Mucosa of rectum (tissue), 2 donors: ENCODE data around the gene CTCF.

Experiments
- H3K27ac ChIP-seq, 2 donors: one replicate each; pipeline ENCODE4 v1.7.0; 2013; ENCODE audit warnings: inconsistent platforms in 2 of 2, low read depth in 2 of 2, low read length in 2 of 2
- H3K27me3 ChIP-seq, 2 donors: one replicate each; pipeline ENCODE4 v1.7.0; 2013; ENCODE audit warnings: low read length in 2 of 2; ENCODE audit not compliant: control insufficient read depth in 2 of 2, insufficient read depth in 2 of 2
- H3K36me3 ChIP-seq, 2 donors: one replicate each; pipeline ENCODE4 v1.7.0; 2013; ENCODE audit warnings: low read length in 2 of 2; ENCODE audit not compliant: control insufficient read depth in 2 of 2, insufficient read depth in 2 of 2
- H3K4me1 ChIP-seq, 2 donors: one replicate each; pipeline ENCODE4 v1.7.0; 2013; ENCODE audit warnings: low read length in 2 of 2, mild to moderate bottlenecking in 1 of 2; ENCODE audit not compliant: control insufficient read depth in 2 of 2, insufficient read depth in 2 of 2
- H3K4me3 ChIP-seq, 2 donors: one replicate each; pipeline ENCODE4 v1.7.0; 2013; ENCODE audit warnings: low read length in 2 of 2
- H3K9ac ChIP-seq, 2 donors: one replicate each; pipeline ENCODE4 v1.7.0; 2013; ENCODE audit warnings: low read length in 2 of 2, low read depth in 1 of 2, mild to moderate bottlenecking in 1 of 2
- H3K9me3 ChIP-seq, 2 donors: one replicate each; pipeline ENCODE4 v1.7.0; 2013; ENCODE audit warnings: low read length in 2 of 2; ENCODE audit not compliant: control insufficient read depth in 2 of 2
- donor health status: healthy.
- donor health status: Normal muscosa, but diverticular disease.

CTCF gene

DNA sequence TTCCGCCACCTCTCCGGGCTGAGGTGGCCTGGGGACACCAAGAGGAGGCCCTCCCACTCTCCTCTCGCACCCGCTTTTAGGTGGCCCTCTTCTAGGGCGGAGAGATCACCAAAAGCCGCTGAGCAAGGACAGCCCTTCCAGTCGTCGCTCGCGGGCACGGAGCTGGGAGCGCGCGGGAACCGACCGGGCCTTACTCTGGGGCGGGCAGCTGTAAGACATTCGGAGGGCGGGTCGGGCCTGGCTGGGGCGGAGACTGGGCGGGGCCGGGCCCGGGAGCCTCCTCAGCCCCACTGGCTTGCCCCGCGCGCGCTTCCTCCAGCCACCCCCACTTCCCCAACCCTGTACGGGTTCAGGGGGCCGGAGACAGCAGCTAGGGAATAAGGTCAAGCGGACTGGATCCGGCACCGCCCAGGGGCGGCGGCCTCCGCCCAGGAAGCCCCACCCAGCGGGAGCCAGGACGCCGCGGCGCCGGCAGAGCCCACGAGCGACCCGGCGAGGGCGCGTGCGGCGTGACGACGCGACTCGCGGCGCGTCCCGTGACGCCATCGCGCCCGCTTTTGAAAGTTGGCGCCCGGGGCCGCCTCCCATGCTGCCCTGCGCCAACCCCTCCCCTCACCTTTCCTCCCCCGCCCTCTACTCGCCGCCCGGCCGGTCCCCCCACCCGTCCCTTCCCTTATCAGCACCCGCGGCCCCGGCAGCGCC, 351 bp upstream of the CTCF start:
- Histone ChIP-seq H3K9ac (peak overlapping the region; percentile 82 to 83), H3K9me3 (no peaks in the 10 kb centered on the region), H3K27ac (peak overlapping the region; percentile 99 to 100), H3K27me3 (no peaks in the 10 kb centered on the region), H3K4me1 (peaks cover 16 to 22% of the 10 kb centered on the region in 2 donors), H3K36me3 (no peaks in the 10 kb centered on the region), H3K4me3 (peak overlapping the region; percentile 82 to 90)

DNA sequence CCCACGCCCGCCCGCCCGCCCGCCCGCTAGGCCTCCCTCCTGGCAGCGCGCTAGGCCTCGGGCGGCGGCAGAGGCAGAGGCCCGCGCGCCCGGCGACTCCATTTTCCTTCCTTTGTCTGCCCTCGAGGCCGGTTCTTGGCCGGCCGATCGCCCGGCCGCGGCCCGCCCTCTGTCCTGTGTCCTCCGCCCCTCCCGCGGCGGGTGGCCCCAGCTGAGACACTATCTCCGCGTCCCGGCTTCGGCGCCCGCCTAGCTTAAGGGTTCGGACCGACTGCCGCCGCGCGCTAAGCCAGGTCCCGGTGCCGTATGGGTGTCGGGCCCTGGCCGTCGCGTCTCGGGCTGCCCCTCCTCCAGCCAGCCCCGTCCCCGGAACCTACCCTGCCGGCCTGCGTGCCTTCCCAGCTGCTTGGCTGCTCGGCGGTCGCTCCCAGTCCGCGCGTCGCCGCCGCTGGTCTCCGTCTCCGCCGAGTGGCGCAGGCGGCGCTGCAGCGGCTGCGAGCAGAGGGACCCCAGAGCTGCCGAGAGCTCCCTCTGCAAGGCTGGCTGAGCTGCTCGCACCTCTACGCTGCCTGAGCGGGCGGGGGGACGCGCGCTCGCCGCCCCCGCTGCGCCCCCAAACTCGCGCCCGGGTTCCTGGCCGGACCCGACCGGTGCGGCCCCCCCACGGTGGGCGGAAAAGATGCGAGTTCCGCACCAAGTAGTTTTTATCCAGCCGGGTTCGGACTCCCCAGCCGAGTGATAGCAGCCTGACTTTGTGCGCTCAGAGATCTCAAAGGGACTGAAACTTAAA, 787 bp downstream of the CTCF start:
- H3K9ac ChIP-seq, result peak overlapping the region; percentile 89 to 97
- no peaks in the 10 kb centered on the region for H3K9me3 ChIP-seq
- H3K4me1 ChIP-seq, result peaks cover 16 to 22% of the 10 kb centered on the region in 2 donors
- no peaks in the 10 kb centered on the region for H3K36me3 ChIP-seq
- H3K4me3 ChIP-seq, result peak overlapping the region; percentile 90 to 92
- H3K27ac ChIP-seq, result peak overlapping the region; percentile 99 to 100
- H3K27me3 ChIP-seq, result no peaks in the 10 kb centered on the region

DNA sequence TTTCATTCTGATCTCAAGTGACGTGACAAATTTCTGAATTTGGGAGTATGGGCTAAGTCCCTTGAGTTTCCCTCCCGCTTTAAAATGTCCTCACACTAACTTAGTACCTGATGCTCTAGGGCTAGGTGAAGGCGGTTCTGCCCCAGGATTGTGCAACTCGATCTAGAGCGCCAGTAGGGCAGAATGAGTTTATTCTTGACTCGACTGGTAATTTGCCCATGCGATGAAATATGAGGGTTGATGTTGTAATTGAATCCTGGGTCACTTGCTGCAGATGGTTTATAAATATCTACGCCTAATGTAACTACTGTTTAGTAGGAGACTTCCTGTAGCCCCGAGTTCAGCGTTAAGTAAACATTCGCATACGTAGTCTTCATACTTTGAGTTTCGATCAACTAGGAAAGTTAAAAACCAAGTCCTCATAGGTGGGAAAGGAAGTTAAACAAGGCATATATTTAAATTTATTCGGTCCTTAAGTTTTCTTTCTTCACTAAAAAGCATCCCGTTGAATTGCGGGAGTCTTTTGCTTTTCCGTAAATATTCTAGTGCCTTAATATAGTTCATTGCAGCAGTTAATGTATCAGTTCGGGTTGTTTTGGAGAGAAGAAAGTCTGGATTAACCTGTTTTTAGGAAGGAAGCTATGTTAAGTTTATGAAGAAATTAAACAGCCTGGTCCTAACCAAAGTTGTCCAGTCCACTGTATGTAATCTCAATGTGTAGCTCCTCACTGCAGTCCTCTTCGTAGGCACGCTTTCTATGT, 1.6 kb downstream of the CTCF start:
- Histone ChIP-seq H3K27me3 (no peaks in the 10 kb centered on the region), H3K4me3 (peak overlapping the region; percentile 90 to 92), H3K9ac (peak overlapping the region; percentile 89 to 97), H3K36me3 (no peaks in the 10 kb centered on the region), H3K27ac (peak overlapping the region; percentile 99 to 100), H3K9me3 (no peaks in the 10 kb centered on the region), H3K4me1 (peaks cover 16 to 22% of the 10 kb centered on the region in 2 donors)

DNA sequence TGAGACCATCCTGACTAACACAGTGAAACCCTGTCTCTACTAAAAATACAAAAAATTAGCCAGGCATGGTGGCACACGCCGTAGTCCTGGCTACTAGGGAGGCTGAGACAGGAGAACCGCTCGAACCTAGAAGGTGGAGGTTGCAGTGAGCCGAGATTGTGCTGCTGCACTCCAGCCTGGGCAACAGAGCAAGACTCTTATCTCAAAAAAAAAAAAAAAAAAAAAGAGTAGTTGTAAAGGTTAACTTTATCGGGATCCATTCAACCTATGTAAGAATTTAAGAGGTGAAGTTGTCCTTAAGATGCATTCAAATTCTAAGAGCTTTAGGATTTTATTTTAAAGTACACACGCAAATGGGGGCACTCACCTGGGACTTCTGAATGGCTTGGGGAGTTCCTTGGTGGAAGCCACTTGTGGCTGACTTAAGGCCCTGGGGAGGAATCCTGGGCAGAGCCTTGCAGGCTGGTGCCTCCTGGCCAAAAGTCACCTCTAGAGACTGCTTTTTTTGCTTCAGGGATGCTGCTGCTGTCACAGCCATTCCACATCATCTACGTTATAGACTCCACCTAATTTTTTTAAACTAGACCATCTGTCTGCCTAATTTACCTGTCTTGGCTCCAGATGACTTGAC, 3.3 kb downstream of the CTCF start:
- Histone ChIP-seq H3K4me1 (peaks cover 16 to 22% of the 10 kb centered on the region in 2 donors), H3K36me3 (no peaks in the 10 kb centered on the region), H3K9ac (no peak overlapping the region), H3K9me3 (no peaks in the 10 kb centered on the region), H3K27me3 (no peaks in the 10 kb centered on the region), H3K27ac (no peak overlapping the region), H3K4me3 (no peak overlapping the region)

- Histone ChIP-seq H3K27ac (no peak overlapping the region), H3K4me1 (peaks cover 0 to 3% of the 10 kb centered on the region in 2 donors)
Observed at GRCh38 chr16:67571464-67571863, 9.1 kb downstream of the CTCF start.

GRCh38 chr16:67571981-67572431, 9.7 kb downstream of the CTCF start:
- H3K4me1 ChIP-seq, result no peaks in the 10 kb centered on the region
- H3K27ac ChIP-seq, result no peak overlapping the region

More at GRCh38 chr16:67571464-67571863, 9.1 kb downstream of the CTCF start:
- no peak overlapping the region for H3K4me3 ChIP-seq
- H3K9ac ChIP-seq, result no peak overlapping the region
- no peaks in the 10 kb centered on the region for H3K9me3 ChIP-seq
- H3K36me3 ChIP-seq, result peaks cover 11 to 26% of the 10 kb centered on the region in 2 donors
- no peaks in the 10 kb centered on the region for H3K27me3 ChIP-seq

DNA sequence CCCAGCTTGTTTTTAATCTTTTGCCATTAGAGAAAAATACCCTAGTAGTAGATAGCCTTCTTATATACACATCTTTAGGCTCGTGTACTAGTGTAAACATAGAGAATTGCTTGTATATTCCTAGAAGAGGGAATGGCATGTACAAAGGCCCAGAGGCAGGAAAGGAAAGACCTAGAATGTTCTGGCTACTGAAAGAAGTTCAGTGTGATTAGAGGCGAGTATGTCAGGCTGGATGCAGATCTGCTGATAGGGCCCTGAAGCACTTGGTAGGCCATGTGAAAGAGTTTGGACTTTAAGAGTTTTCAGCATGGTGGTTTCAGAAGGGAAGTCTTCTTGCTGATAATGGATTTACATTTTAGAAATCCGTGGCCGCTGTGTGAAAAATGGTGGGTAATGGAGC, 17.4 kb downstream of the CTCF start:
- Histone ChIP-seq H3K9me3 (no peaks in the 10 kb centered on the region), H3K9ac (no peak overlapping the region), H3K27ac (no peak overlapping the region), H3K27me3 (no peaks in the 10 kb centered on the region), H3K4me3 (no peak overlapping the region), H3K36me3 (peaks cover 8% of the 10 kb centered on the region in 2 donors), H3K4me1 (no peaks in the 10 kb centered on the region)

More at GRCh38 chr16:67571981-67572431, 9.7 kb downstream of the CTCF start:
- Histone ChIP-seq H3K27me3 (no peaks in the 10 kb centered on the region), H3K36me3 (peaks cover 11 to 26% of the 10 kb centered on the region in 2 donors), H3K9ac (no peak overlapping the region), H3K4me3 (no peak overlapping the region), H3K9me3 (no peaks in the 10 kb centered on the region)

- Histone ChIP-seq H3K27me3 (no peaks in the 10 kb centered on the region), H3K4me3 (no peak overlapping the region), H3K4me1 (no peaks in the 10 kb centered on the region), H3K36me3 (peaks cover 3 to 5% of the 10 kb centered on the region in 2 donors), H3K9me3 (no peaks in the 10 kb centered on the region), H3K27ac (no peak overlapping the region), H3K9ac (no peak overlapping the region)
Observed at GRCh38 chr16:67580202-67580601, 17.9 kb downstream of the CTCF start.

DNA sequence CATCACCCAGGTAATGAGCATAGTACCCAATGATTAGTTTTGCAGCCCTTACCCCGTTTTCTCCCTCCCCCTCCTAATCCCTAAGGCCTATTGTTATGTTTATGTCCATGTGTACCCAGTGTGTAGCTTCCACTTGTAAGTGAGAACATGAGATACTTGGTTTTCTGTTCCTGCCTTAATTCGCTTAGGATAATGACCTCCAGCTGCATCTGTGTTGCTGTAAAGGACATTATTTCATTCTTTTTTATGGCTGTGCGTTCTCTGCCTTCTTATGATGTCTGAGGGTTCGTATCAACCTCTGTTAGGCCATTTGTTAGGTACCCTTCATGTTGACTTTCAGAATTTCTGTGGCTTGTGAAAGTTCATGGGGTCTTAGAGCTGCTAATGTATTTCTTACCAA, 31.0 kb downstream of the CTCF start:
- Histone ChIP-seq H3K36me3 (peaks cover 3 to 11% of the 10 kb centered on the region in 2 donors), H3K27ac (no peak overlapping the region), H3K9ac (no peak overlapping the region), H3K9me3 (no peaks in the 10 kb centered on the region), H3K27me3 (no peaks in the 10 kb centered on the region), H3K4me3 (no peak overlapping the region), H3K4me1 (no peaks in the 10 kb centered on the region)
